Tibial artery (tissue), 4 donors: Measurements from ENCODE around the gene EXOC7.

Experiments
- DNase-seq, 2 donors: peaks; one replicate each; pipeline ENCODE4 v3.0.0-alpha.2; 2019
- H3K27ac ChIP-seq, 2 donors: fragments of 200-600 bp; sonication (generic) in 1 of 2; 1 replicate in 1 of 2; 2 replicates in 1 of 2; pipeline ENCODE4 v1.5.1; 2018 to 2019; ENCODE audit warnings: mild to moderate bottlenecking in 1 of 2
- H3K27me3 ChIP-seq, 2 donors: fragments of 200-600 bp; sonication (generic) in 1 of 2; one replicate each; pipeline versions ENCODE4 v1.5.1 to v1.6.0; 2016 to 2019
- H3K36me3 ChIP-seq, 3 donors: fragments of 200-600 bp; sonication (generic) in 2 of 3; one replicate each; pipeline ENCODE4 v1.5.1; 2016 to 2019; ENCODE audit warnings: mild to moderate bottlenecking in 2 of 3
- H3K4me1 ChIP-seq, 4 donors: fragments of 200-600 bp; sonication (generic) in 2 of 4; 1 replicate in 3 of 4; 2 replicates in 1 of 4; pipeline ENCODE4 v1.5.1; 2016 to 2019
- H3K4me3 ChIP-seq, 2 donors: fragments of 200-600 bp; sonication (generic) in 1 of 2; 1 replicate in 1 of 2; 2 replicates in 1 of 2; pipeline ENCODE4 v1.5.1; 2018 to 2019; ENCODE audit warnings: mild to moderate bottlenecking in 2 of 2
- H3K9me3 ChIP-seq, 3 donors: fragments of 200-600 bp; sonication (generic) in 1 of 3; one replicate each; pipeline ENCODE4 v1.5.1; 2016 to 2019
- intact Hi-C: fragments of 100-400 bp; cut with DNase I; formaldehyde crosslinking; loops from one replicate; pipeline ENCODE4 v1.15.0; 2023; ENCODE audit warnings: low total_unique reads
- TF ChIP-seq, protein P1 (sequence below), 2 experiments: fragments of 200-600 bp in 1 of 2; fragments of 450-650 bp in 1 of 2; IDR thresholded peaks; one replicate each; pipeline ENCODE4 v1.5.1; 2017 to 2019; ENCODE audit warnings: antibody characterized with exemption in 2 of 2, mild to moderate bottlenecking in 1 of 2, moderate library complexity in 1 of 2

Gene EXOC7

DNA sequence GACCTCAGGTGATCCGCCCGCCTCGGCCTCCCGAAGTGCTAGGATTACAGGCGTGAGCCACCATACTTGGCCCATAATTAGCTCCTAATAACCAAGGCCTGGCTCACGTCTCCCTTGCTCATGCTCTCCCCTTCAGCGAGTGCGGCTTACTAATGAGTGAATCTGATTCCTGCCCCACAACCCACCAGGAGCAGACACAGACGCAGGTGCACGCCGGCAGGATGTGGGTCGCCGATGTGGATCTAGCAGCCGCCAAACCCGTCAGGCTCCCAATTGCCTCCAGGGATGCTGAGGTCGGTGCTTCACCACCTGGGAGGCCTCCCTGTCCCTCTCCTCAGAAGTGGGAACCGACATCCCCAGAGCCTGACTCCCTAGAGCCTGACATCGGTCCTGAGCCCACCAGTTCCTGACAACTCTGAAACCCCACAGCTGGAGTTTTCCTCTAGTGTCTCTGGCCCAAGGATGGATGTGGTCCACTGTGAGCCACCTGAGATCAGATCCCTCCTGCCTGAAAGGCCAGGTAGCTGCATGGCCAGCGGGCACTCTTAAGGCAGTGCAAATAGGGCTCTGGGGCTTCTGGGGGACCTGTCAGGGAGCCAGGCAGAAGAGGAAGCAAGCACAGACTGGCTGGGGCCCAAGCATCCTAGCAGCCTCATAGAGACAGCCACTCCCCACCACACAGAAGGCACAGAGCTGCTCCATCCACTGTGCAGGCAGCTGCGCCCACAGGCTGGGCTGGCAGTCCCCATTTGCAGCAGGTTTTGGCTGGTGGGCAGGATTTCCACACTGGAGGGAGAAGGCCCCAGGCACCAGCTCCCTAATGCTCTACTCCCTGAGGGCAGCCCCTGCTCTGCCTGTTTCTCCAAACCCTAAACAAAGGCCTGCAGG is 10.8 kb downstream of the EXOC7 start:
- DNase-seq, result no peak
- no peak overlapping the region for H3K4me3 ChIP-seq
- H3K4me1 ChIP-seq, result no peaks in the 10 kb centered on the region
- intact Hi-C loops, result no loop called here
- TF ChIP-seq, protein P1, sequence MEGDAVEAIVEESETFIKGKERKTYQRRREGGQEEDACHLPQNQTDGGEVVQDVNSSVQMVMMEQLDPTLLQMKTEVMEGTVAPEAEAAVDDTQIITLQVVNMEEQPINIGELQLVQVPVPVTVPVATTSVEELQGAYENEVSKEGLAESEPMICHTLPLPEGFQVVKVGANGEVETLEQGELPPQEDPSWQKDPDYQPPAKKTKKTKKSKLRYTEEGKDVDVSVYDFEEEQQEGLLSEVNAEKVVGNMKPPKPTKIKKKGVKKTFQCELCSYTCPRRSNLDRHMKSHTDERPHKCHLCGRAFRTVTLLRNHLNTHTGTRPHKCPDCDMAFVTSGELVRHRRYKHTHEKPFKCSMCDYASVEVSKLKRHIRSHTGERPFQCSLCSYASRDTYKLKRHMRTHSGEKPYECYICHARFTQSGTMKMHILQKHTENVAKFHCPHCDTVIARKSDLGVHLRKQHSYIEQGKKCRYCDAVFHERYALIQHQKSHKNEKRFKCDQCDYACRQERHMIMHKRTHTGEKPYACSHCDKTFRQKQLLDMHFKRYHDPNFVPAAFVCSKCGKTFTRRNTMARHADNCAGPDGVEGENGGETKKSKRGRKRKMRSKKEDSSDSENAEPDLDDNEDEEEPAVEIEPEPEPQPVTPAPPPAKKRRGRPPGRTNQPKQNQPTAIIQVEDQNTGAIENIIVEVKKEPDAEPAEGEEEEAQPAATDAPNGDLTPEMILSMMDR (IDR thresholded peaks at IDR 0.05), result no peak
- H3K36me3 ChIP-seq, result peaks cover 68 to 99% (median 95%) of the 10 kb centered on the region in 3 donors
- no peak overlapping the region for H3K27ac ChIP-seq
- no peaks in the 10 kb centered on the region for H3K27me3 ChIP-seq
- no peaks in the 10 kb centered on the region for H3K9me3 ChIP-seq

DNA sequence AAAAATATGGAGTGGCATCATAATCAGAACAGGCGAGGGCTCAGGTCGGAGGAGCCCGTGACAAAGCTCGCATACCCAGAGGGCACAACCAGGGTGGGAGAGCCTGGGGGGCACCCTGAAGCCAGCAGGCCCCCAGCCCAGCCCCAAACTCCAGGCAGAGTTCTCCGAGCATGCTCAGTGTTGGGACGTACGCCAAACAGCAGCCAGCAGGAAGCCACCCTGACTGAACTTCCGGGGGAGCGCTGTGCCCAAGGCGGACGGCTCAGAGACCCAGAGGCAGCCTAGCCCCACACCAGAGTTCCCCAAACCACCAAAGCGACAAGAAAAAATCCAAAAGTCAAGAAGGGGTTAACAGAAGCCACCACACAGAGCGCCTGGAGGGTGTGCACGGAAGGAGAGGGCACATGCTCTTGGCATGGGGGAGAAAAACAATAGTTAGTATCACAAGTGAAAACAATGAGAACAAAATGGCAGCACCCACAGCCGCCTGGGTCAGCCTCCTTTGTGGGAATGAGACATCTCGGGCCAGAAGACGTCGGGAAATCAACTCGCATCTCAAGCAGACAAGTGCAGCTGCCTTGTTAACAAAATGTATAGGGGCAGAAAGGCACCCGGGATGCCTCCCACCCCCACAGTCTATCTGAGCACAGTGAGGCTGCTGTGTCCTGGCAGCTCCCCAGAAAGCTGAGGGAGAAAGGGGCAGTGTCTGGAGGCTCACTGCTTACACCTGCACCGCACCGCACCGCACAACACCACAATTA is 11.9 kb downstream of the EXOC7 start:
- H3K4me3 ChIP-seq, result no peak overlapping the region

DNA sequence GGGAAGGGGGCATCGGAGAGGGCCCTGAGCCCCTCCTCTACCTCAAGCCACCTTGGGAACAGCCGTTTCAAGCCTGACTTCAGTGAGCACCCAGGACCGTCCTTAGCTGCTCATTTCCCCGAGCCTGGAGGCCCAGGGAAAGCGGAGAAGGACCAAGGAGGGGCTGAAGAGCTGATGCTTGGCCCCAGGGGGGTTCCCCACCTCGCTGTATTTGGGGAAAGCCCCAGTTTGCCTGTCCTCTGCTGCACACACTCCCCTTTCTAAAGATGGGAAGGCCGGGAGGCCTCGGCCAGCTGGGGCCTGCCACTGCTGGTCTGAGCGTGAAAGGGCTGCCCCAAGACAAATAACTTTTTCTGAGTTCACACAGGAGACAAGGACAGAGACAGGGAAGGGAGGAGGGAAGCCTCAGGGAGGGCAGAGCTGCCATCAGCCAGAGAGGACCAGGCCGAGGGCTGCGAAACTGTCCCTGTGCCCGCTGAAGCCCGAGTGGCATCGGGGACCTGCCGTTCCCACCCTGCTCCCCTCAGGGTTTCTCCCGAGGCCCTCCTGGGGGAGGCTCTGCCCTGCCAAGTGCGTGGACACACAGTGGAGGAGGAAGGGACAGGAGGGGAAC is 13.0 kb downstream of the EXOC7 start:
- TF ChIP-seq, protein P1 (IDR thresholded peaks at IDR 0.05), result no peak
- Histone ChIP-seq H3K36me3 (peaks cover 63 to 100% (median 95%) of the 10 kb centered on the region in 3 donors), H3K27ac (no peak overlapping the region), H3K4me3 (no peak overlapping the region), H3K9me3 (no peaks in the 10 kb centered on the region), H3K27me3 (no peaks in the 10 kb centered on the region), H3K4me1 (no peaks in the 10 kb centered on the region)
- intact Hi-C loops, result no loop called here
- DNase-seq, result no peak

More for the DNA sequence above, 11.9 kb downstream of the EXOC7 start:
- H3K36me3 ChIP-seq, result peaks cover 65 to 99% (median 95%) of the 10 kb centered on the region in 3 donors
- no peak overlapping the region for H3K27ac ChIP-seq
- intact Hi-C loops, result no loop called here
- H3K27me3 ChIP-seq, result no peaks in the 10 kb centered on the region
- H3K9me3 ChIP-seq, result no peaks in the 10 kb centered on the region
- TF ChIP-seq, protein P1 (IDR thresholded peaks at IDR 0.05), result no peak
- no peaks in the 10 kb centered on the region for H3K4me1 ChIP-seq
- no peak for DNase-seq

DNA sequence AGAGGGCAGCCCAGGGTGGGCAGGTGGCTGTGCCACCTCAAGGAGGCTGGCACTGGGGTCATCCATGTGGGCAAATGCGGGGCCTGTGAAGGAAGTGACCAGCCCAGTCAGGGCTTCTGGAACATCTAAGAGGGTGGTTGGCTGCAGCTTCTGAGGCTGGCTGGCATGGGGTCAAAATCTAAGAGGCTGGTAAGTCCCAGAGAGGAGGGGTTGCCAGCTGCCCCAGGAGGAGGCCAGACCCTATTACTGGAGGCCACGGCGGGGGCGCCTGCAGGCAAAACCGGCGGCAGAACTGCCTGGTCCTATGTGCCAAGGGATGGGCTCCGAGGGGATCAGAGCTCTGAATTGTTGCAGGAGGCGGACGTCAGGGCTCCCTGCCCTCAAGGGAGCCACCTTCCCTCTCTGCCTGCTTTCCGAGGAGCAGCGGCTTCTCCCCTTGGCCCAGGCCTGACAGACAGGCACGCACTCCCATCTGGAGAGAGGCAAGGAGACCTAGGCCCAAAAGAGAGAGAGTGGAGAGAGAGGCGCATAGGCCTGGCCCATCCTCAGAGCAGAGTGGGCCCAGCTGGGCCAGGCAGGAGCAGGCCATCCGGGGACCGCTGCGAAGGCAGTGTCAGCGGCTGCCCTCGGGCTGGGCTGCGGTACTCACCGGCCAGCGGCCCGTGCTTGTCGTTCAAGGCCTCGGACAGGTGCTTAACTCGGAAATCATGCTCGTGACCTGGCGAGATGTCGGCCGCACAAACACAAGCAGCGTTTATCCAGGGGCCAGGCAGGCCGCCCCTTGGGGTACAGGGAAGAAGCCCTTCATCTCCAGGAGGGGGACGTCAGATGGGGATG is 13.7 kb downstream of the EXOC7 start:
- Histone ChIP-seq H3K27ac (no peak overlapping the region), H3K4me3 (no peak overlapping the region), H3K4me1 (no peaks in the 10 kb centered on the region), H3K36me3 (peaks cover 66 to 100% (median 98%) of the 10 kb centered on the region in 3 donors), H3K27me3 (no peaks in the 10 kb centered on the region), H3K9me3 (no peaks in the 10 kb centered on the region)
- TF ChIP-seq, protein P1 (IDR thresholded peaks at IDR 0.05), result no peak
- intact Hi-C loops, result no loop called here
- no peak for DNase-seq
